Body of pancreas (tissue), 4 donors: ENCODE measurements around the gene TM7SF2. TPM values are rescaled to one million over a fixed set of nuclear protein-coding genes. Genes with fewer than 3 reads are reported as not detected.

Source experiments
- ATAC-seq: fragments of 150-250 bp; one replicate; pipeline ENCODE4 v1.9.1; 2016
- DNase-seq, 4 donors: peaks; one replicate each; pipeline ENCODE4 v3.0.0-alpha.2; 2019
- H3K27ac ChIP-seq, 4 donors: fragments of 200-600 bp; sonication (generic); 1 replicate in 3 of 4; 2 replicates in 1 of 4; pipeline versions ENCODE4 v1.5.1 to v1.6.1; 2016 to 2019; ENCODE audit warnings: mild to moderate bottlenecking in 1 of 4, mixed read lengths in 1 of 4, moderate library complexity in 1 of 4
- H3K27me3 ChIP-seq, 2 donors: fragments of 200-600 bp; sonication (generic); one replicate each; pipeline ENCODE4 v1.6.0; 2016; ENCODE audit warnings: mild to moderate bottlenecking in 1 of 2
- H3K36me3 ChIP-seq, 2 donors: fragments of 200-600 bp; sonication (generic); replicated peaks in 1 of 2; 2 replicates each; pipeline ENCODE4 v1.5.1; 2016; ENCODE audit warnings: low read depth in 2 of 2; ENCODE audit not compliant: insufficient read depth in 1 of 2
- H3K4me1 ChIP-seq: fragments of 200-600 bp; sonication (generic); one replicate; pipeline ENCODE4 v1.6.0; 2016
- H3K4me3 ChIP-seq, 2 donors: fragments of 200-600 bp; sonication (generic); 1 replicate in 1 of 2; 2 replicates in 1 of 2; pipeline ENCODE4 v1.5.1; 2016 to 2019
- H3K9me3 ChIP-seq, 3 donors: fragments of 200-600 bp; sonication (generic); 1 replicate in 2 of 3; 2 replicates in 1 of 3; pipeline ENCODE4 v1.5.1; 2016
- POLR2A ChIP-seq, 3 donors: fragments of 450-650 bp; IDR thresholded peaks; one replicate each; pipeline ENCODE4 v1.6.1; 2016; ENCODE audit warnings: antibody characterized with exemption in 3 of 3, mild to moderate bottlenecking in 2 of 3
- WGBS, 2 donors: methylation state at CpG; one replicate each; pipeline ENCODE4 v1.1.5; 2017; 5-methylcytosine and 5-hydroxymethylcytosine counted together
- intact Hi-C: fragments of 100-400 bp; cut with DNase I; formaldehyde crosslinking; loops from one replicate; pipeline ENCODE4 v1.15.1; 2023
- total RNA-seq, 2 donors: library from RNA; depleted of rRNA; stranded (reverse); fragments of >200 nt; gene quantifications; one replicate each; pipeline ENCODE4 v1.1.0, GENCODE V29; 2016
- TF ChIP-seq, protein P1 (sequence below), 7 experiments: fragments of 450-650 bp in 4 of 7; fragments of 200-600 bp in 3 of 7; sonication (generic) in 3 of 7; IDR thresholded peaks; one replicate each; pipeline ENCODE4 v1.5.1; 2016 to 2019; ENCODE audit warnings: antibody characterized with exemption in 7 of 7

TM7SF2 gene
- total RNA-seq, 2 donors from 2014 or later = 25.4 to 85.6 TPM

- H3K36me3 ChIP-seq = peaks cover 0 to 20% of the 10 kb centered on the region in 2 donors
- intact Hi-C loops = no loop called here
- peak within 1 kb of the TSS; percentile 56 to 86 for H3K4me3 ChIP-seq
- H3K9me3 ChIP-seq = no peaks in the 10 kb centered on the region
- WGBS, 2 donors = 0 to 2% methylated on average over 18 to 78 of the region's 79 CpGs
- peak; percentile 44 to 83 (median 80) for TF ChIP-seq POLR2A (IDR thresholded peaks at IDR 0.05)
- TF ChIP-seq, protein P1, sequence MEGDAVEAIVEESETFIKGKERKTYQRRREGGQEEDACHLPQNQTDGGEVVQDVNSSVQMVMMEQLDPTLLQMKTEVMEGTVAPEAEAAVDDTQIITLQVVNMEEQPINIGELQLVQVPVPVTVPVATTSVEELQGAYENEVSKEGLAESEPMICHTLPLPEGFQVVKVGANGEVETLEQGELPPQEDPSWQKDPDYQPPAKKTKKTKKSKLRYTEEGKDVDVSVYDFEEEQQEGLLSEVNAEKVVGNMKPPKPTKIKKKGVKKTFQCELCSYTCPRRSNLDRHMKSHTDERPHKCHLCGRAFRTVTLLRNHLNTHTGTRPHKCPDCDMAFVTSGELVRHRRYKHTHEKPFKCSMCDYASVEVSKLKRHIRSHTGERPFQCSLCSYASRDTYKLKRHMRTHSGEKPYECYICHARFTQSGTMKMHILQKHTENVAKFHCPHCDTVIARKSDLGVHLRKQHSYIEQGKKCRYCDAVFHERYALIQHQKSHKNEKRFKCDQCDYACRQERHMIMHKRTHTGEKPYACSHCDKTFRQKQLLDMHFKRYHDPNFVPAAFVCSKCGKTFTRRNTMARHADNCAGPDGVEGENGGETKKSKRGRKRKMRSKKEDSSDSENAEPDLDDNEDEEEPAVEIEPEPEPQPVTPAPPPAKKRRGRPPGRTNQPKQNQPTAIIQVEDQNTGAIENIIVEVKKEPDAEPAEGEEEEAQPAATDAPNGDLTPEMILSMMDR (IDR thresholded peaks at IDR 0.05) = peak in 1 of 7 experiments; percentile 21
- H3K27me3 ChIP-seq = no peaks in the 10 kb centered on the region
- peak within 1 kb of the TSS; percentile 73 to 91 (median 90) for H3K27ac ChIP-seq
- peak; percentile 96 to 97 (median 96) for DNase-seq
- peaks cover 17% of the 10 kb centered on the region for H3K4me1 ChIP-seq
- peak; percentile 99 for ATAC-seq
Observed at GRCh38 chr11:65083834-65084597, 27.7 kb upstream of the TM7SF2 start, which contains the start of the genes CDCA5 and ZFPL1. TSS of gene CDCA5 (minus strand) at chr11:65084040. CDS start at chr11:65083978, 62 bp downstream. TSS of gene ZFPL1 (plus strand) at chr11:65084222. CDS start at chr11:65084699, 477 bp downstream.

DNA sequence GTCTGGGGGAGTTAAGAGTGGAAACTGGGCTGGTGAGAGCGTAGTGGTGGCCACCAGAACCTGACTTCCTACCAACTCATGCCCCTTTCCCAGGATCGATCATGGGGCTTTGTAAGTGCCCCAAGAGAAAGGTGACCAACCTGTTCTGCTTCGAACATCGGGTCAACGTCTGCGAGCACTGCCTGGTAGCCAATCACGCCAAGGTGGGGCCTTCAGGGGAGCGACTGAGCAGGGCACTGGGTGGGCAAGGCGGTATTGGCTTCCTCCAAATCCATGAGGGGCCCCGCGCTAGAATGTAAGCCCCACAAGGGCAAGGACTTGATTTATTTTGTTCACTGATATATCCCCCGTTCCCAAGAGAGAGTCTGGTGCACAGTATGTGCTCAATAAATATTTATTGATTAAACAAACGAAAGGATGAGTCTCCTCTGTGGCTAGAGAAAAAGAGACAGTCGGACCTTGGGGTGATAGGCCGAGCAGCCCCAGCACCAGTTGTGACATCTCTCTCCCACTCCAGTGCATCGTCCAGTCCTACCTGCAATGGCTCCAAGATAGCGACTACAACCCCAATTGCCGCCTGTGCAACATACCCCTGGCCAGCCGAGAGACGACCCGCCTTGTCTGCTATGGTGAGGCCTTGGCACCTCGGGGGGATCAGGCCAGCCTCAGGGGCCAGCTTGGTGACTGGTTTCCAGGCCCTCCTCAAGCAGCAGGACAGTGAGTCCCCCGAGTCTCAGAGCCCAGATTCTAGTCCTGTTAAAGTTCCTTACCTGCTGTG lies 26.9 kb upstream of the TM7SF2 start:
- H3K27me3 ChIP-seq = no peaks in the 10 kb centered on the region
- peaks cover 0 to 21% of the 10 kb centered on the region in 2 donors for H3K36me3 ChIP-seq
- H3K4me3 ChIP-seq = peak overlapping the region; percentile 56 to 86
- intact Hi-C loops = no loop called here
- no peak for ATAC-seq
- H3K4me1 ChIP-seq = peaks cover 17% of the 10 kb centered on the region
- 30 to 31% methylated on average over 12 to 23 of the region's 23 CpGs for WGBS, 2 donors
- peak overlapping the region; percentile 73 to 91 (median 90) for H3K27ac ChIP-seq
- no peaks in the 10 kb centered on the region for H3K9me3 ChIP-seq
- TF ChIP-seq, protein P1 (IDR thresholded peaks at IDR 0.05) = no peak
- TF ChIP-seq POLR2A (IDR thresholded peaks at IDR 0.05) = no peak
- DNase-seq = no peak

GRCh38 chr11:65085446-65085845 lies 26.2 kb upstream of the TM7SF2 start:
- ATAC-seq = no peak
- H3K4me3 ChIP-seq = no peak overlapping the region
- WGBS, 2 donors = 77 to 86% methylated on average over 4 of the region's 4 CpGs
- no peaks in the 10 kb centered on the region for H3K27me3 ChIP-seq
- no peak for DNase-seq
- H3K4me1 ChIP-seq = peaks cover 17% of the 10 kb centered on the region
- no peak for TF ChIP-seq POLR2A (IDR thresholded peaks at IDR 0.05)
- TF ChIP-seq, protein P1 (IDR thresholded peaks at IDR 0.05) = no peak
- no peaks in the 10 kb centered on the region for H3K9me3 ChIP-seq
- H3K27ac ChIP-seq = no peak overlapping the region
- H3K36me3 ChIP-seq = peaks cover 0 to 21% of the 10 kb centered on the region in 2 donors
- intact Hi-C loops = no loop called here

- Histone ChIP-seq H3K36me3 (peaks cover 0 to 21% of the 10 kb centered on the region in 2 donors), H3K9me3 (no peaks in the 10 kb centered on the region), H3K27me3 (no peaks in the 10 kb centered on the region), H3K4me1 (peaks cover 17% of the 10 kb centered on the region), H3K27ac (no peak overlapping the region), H3K4me3 (no peak overlapping the region)
- 82 to 85% methylated on average over 6 to 9 of the region's 9 CpGs for WGBS, 2 donors
- ATAC-seq (no peak), DNase-seq (no peak)
- no peak for TF ChIP-seq POLR2A (IDR thresholded peaks at IDR 0.05)
- TF ChIP-seq, protein P1 (IDR thresholded peaks at IDR 0.05) = no peak
- intact Hi-C loops = no loop called here
Observed at GRCh38 chr11:65086809-65087208, 24.9 kb upstream of the TM7SF2 start.
